KMS-11 (cell line): ENCODE measurements around the gene TRMT61A.

Experiments used
- H2AFZ ChIP-seq: fragments of 200-600 bp; sonication (generic); 2 replicates; pipeline ENCODE4 v1.6.1; 2016; ENCODE audit warnings: antibody characterized with exemption, mixed run types, low read depth
- H3K27ac ChIP-seq: fragments of 200-600 bp; sonication (generic); 2 replicates; pipeline ENCODE4 v1.6.1; 2016; ENCODE audit warnings: mild to moderate bottlenecking, mixed run types
- H3K27me3 ChIP-seq: fragments of 200-600 bp; sonication (generic); 2 replicates; pipeline ENCODE4 v1.6.1; 2017; ENCODE audit warnings: mild to moderate bottlenecking, low read depth, mixed run types, moderate library complexity; ENCODE audit not compliant: insufficient read depth
- H3K36me3 ChIP-seq: fragments of 200-600 bp; sonication (generic); 2 replicates; pipeline ENCODE4 v1.6.1; 2017; ENCODE audit warnings: mild to moderate bottlenecking, mixed run types; ENCODE audit not compliant: insufficient read depth
- H3K4me1 ChIP-seq: fragments of 200-600 bp; sonication (generic); 2 replicates; pipeline ENCODE4 v1.6.1; 2016; ENCODE audit warnings: mild to moderate bottlenecking, low read depth, mixed run types; ENCODE audit not compliant: poor library complexity, severe bottlenecking
- H3K4me2 ChIP-seq: fragments of 200-600 bp; sonication (generic); 2 replicates; pipeline ENCODE4 v1.7.0; 2016; ENCODE audit warnings: mild to moderate bottlenecking, mixed run types
- H3K4me3 ChIP-seq: fragments of 200-600 bp; sonication (generic); IDR thresholded peaks from 2 replicates; pipeline ENCODE4 v1.6.1; 2017; ENCODE audit warnings: low read depth, low read length, mixed read lengths; ENCODE audit not compliant: insufficient read depth
- H3K79me2 ChIP-seq: fragments of 200-600 bp; sonication (generic); 2 replicates; pipeline ENCODE4 v1.6.1; 2016; ENCODE audit warnings: low read depth, mixed run types; ENCODE audit not compliant: insufficient read depth
- H3K9ac ChIP-seq: fragments of 200-600 bp; sonication (generic); 2 replicates; pipeline ENCODE4 v1.6.1; 2016; ENCODE audit warnings: mild to moderate bottlenecking, mixed run types
- H4K20me1 ChIP-seq: fragments of 200-600 bp; sonication (generic); 2 replicates; pipeline ENCODE4 v1.6.1; 2016; ENCODE audit warnings: mild to moderate bottlenecking, mixed run types; ENCODE audit not compliant: insufficient read depth
- TF ChIP-seq, protein P1 (sequence below): fragments of 200-600 bp; sonication (generic); conservative IDR thresholded peaks from 2 replicates; pipeline ENCODE4 v1.6.1; 2017; ENCODE audit warnings: low read depth, mild to moderate bottlenecking, antibody characterized with exemption, low read length, moderate library complexity, mixed read lengths

Gene TRMT61A

DNA sequence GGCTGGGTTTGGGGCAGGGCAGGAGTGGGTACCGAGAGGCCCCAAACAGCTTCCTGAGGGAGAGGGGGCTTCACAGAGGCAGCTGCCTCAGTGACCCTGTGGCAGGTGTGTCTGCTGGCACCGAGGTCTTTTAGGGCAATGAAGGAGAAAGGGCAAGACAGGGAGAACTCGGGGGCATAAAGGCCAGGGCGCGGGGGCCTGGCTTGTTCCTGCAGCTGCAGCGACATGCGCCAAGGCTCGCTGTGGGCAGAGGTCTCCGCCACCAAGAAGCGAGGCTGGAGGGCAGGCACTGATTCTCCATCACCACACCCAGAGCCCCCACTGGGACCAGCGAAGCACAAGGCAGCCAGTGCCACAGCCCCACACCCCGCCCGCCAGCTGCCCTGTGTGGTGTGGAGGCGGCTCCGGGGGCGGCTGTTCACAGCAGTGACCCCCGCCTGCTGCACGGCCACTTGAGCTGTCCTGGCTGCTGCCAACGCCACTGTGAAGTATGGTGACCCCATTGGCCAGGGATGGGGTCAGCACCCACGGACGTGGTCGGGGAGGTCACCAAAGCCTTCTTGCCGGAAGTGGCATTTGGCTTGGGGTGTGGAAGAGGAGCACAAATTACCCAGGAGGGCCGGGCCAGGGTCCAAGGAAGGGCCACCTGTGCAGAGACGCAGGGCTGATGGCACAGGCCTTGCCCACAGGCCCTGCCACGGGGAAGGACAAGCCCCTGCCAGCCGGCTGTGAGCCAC lies 17.1 kb downstream of the TRMT61A start:
- Histone ChIP-seq H3K27me3 (no peaks in the 10 kb centered on the region), H4K20me1 (no peaks in the 10 kb centered on the region), H3K4me1 (no peaks in the 10 kb centered on the region), H3K79me2 (no peaks in the 10 kb centered on the region), H3K36me3 (no peaks in the 10 kb centered on the region), H3K4me3 (no peak overlapping the region), H3K4me2 (no peak overlapping the region), H3K9ac (no peak overlapping the region), H3K27ac (no peak overlapping the region), H2AFZ (no peak overlapping the region)
- TF ChIP-seq, protein P1, sequence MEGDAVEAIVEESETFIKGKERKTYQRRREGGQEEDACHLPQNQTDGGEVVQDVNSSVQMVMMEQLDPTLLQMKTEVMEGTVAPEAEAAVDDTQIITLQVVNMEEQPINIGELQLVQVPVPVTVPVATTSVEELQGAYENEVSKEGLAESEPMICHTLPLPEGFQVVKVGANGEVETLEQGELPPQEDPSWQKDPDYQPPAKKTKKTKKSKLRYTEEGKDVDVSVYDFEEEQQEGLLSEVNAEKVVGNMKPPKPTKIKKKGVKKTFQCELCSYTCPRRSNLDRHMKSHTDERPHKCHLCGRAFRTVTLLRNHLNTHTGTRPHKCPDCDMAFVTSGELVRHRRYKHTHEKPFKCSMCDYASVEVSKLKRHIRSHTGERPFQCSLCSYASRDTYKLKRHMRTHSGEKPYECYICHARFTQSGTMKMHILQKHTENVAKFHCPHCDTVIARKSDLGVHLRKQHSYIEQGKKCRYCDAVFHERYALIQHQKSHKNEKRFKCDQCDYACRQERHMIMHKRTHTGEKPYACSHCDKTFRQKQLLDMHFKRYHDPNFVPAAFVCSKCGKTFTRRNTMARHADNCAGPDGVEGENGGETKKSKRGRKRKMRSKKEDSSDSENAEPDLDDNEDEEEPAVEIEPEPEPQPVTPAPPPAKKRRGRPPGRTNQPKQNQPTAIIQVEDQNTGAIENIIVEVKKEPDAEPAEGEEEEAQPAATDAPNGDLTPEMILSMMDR: no peak

DNA sequence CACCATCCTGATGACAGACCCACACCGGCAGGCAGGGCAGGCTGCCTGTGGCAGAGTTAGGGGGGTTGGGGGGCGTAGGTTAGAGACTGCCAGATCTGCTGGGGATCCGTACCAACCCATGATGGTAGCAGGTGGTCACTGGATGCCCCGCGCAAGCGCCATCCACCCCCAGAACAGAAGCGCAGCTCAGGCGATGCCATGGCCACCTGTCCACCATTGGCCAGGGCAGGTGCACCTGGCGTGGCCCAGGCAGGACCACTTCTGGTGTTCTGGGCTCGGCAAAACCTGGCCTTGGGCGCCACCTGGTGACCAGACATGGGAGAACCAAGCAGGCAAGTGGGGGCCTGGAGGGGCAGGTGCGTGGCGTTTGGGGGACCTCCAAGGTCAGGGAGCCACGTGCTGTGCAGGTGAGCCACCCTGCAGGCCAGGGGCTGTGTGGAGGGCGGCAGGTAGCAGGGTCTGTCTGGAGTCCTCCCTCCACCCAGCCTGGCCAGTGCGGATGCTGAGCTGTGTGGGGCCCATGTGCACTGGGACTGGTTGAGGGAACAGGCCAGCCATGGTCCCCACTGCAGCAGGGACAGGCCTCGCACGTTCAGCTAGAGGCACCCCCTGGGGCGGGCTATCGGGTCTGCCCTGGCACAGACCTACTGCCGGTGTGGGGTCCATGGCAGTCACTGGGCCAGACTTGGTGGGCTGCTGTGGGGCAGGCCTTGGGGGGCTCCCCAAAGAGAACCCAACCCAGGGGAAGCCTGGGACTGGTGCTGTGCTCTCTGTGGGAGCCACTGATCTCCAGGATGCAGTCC lies 17.9 kb downstream of the TRMT61A start:
- Histone ChIP-seq H2AFZ (no peak overlapping the region), H3K4me3 (no peak overlapping the region), H4K20me1 (no peaks in the 10 kb centered on the region), H3K4me1 (no peaks in the 10 kb centered on the region), H3K4me2 (no peak overlapping the region), H3K9ac (no peak overlapping the region), H3K79me2 (no peaks in the 10 kb centered on the region), H3K36me3 (no peaks in the 10 kb centered on the region), H3K27ac (no peak overlapping the region), H3K27me3 (no peaks in the 10 kb centered on the region)
- TF ChIP-seq, protein P1: peak; percentile 78

DNA sequence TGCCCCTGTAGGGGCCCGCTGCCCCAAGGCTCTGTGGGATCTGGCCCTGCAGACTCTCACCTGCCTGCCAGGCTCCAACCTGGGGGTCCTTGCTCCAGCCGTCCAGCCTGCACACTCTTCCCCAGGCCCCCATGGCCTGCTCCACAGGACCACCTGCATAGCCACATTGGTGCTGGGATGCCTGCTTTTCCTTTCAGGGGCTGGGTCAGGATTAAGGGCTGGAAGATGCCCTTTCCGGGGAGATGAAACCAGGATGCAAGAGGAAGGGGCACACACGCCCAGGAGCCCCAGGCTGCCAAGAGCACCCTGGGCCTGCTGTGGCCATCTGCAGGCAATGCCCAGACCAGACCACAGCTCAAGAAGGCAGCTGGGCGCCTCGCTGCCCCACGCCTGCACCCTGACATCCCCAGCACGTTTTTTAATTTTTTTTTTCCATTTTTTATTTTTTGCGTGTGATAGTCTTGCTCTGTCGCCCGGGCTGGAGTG lies 18.5 kb downstream of the TRMT61A start:
- H3K4me3 ChIP-seq: no peak overlapping the region
- no peak overlapping the region for H3K4me2 ChIP-seq
- H4K20me1 ChIP-seq: no peaks in the 10 kb centered on the region

DNA sequence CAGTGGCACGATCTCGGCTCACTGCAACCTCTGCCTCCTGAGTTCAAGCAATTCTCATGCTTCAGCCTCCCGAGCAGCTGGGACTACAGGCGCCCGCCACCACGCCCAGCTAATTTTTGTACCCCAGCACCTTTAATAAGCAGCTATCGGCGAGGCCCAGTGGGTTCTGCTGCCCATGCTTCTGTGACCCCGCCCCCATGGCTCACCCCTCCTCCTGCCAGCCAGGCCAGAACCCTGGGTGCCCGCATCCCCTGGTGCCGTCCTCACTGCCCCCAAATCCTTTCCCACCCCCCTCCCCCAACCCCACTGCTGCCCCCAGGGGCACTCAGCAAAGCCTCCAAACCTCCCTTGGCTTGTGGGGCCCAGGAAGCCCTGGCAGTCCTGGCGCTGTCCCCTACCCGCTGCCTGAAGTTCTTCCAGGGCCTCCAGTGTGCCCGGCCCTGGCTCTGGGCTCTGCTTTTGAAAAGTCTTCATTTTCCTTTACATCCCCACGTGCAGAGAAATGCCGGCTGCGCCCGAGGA lies 19.0 kb downstream of the TRMT61A start:
- no peaks in the 10 kb centered on the region for H3K27me3 ChIP-seq
- H3K4me3 ChIP-seq: no peak overlapping the region
- TF ChIP-seq, protein P1: no peak
- H4K20me1 ChIP-seq: no peaks in the 10 kb centered on the region
- no peak overlapping the region for H3K4me2 ChIP-seq
- no peak overlapping the region for H2AFZ ChIP-seq
- no peak overlapping the region for H3K27ac ChIP-seq
- H3K79me2 ChIP-seq: no peaks in the 10 kb centered on the region
- no peak overlapping the region for H3K9ac ChIP-seq
- H3K36me3 ChIP-seq: no peaks in the 10 kb centered on the region
- H3K4me1 ChIP-seq: no peaks in the 10 kb centered on the region

More for the DNA sequence above, 18.5 kb downstream of the TRMT61A start:
- H3K9ac ChIP-seq: no peak overlapping the region
- TF ChIP-seq, protein P1: no peak
- H3K27me3 ChIP-seq: no peaks in the 10 kb centered on the region
- no peaks in the 10 kb centered on the region for H3K36me3 ChIP-seq
- no peak overlapping the region for H3K27ac ChIP-seq
- H3K79me2 ChIP-seq: no peaks in the 10 kb centered on the region
- no peaks in the 10 kb centered on the region for H3K4me1 ChIP-seq
- no peak overlapping the region for H2AFZ ChIP-seq
